GM21515 (cell line): ENCODE data around the gene RABEP1.
A peak's percentile ranks its signal among the peaks of the same experiment; 100 is the strongest.
"Not testable (repeated sequence)": the region's sequence is repeated elsewhere in the genome, so short reads cannot be mapped to it uniquely, and the experiment has no call there.

Experiments used
- ATAC-seq: cut with Tn5 transposase; IDR thresholded peaks from one replicate; pipeline ENCODE4 v1.9.1; 2021; ENCODE audit not compliant: unreplicated experiment

Gene RABEP1

DNA sequence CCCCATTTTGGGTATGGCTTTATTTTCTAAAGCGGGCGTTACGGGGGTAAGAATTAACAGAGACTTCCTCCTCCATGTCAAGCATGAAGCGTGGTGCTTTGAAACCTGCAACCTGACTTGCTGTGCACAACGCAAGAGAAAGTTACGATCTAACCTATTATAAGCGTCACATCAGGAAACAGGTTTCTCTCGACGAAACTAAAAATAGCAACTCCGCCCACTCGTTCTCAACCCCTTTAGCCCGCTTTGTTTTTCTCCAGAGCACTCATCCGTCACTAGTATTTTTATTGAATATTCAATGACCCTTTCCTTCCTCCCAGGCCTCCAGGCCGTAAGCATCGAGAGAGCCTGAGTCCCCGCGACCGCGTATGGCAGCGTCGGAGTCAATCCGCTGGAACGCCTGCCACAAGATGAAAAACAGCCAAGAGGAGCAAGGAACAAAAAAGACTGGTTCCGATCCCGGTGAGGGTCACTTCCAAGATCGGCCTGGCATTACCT, 136.8 kb downstream of the RABEP1 start:
- peak; percentile 36 for ATAC-seq

DNA sequence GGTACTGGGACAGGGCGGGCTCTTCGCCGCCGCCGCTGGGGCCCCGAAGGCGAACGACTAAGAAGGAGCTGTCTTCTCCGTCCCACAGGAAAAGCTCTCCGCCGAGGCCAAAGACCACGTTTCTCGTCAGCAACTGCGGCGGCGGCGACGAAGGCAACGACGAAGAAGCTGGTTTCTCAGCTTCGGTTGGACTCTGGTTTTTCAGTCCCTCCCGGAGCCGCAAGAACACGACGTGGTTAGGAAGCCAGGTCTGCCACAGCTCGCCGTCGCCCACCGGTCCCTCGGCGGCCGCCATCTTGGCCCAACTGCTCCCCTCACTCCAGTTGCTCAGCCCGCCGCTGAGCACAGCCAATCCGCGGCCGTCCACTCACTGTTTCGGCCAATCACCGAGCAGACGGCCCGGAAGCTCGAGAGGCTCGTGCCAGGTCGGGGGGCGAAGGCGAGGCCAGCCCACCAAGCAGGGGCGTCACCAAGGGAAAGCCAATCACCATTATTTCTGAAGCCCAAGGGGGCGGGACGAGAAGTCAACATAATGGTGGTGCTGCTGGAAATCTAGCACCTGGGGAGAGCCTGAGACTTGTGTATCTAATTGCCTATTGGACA, 137.4 kb downstream of the RABEP1 start, which contains the start of gene NUP88:
NUP88 (minus strand) TSS at position 307 of the 603 bp plus-strand sequence; CDS start at position 295, 12 bp downstream.
- peak; percentile 79 for ATAC-seq

DNA sequence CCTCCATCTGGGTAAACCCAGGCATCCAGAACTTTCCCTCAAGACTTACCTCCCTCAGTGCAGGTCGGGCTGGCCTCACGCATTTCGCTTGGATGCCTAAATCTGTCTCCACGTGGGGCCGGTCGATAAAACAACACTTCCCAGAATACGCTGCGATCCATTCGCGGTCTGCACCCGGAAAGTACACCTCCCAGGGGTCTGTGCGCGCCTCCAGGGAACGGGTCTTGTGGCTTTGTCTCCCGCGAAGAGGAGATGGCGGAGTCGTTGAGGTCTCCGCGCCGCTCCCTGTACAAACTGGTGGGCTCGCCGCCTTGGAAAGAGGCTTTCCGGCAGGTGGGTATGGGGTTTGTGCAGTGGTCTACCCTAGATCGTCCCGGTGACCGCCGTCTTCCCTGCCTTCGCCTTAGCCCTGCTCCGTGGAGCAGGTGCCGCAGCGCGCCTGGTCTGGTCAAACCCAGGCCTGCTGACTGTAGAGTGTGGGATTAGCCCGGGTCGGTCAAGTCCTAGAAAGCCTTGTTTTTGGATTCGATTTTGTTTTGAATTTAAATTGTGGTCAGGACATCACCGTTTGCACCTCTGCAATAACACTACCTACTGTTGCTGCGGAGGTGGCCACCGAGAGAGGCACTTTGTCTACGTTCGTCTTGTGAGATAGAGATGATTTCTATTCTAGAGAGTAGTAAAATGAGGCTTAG, 138.0 kb downstream of the RABEP1 start, which contains the start of gene RPAIN:
RPAIN (plus strand) TSS at position 224 of the 695 bp plus-strand sequence; CDS start at position 253, 29 bp downstream.
- ATAC-seq: peak; percentile 48

DNA sequence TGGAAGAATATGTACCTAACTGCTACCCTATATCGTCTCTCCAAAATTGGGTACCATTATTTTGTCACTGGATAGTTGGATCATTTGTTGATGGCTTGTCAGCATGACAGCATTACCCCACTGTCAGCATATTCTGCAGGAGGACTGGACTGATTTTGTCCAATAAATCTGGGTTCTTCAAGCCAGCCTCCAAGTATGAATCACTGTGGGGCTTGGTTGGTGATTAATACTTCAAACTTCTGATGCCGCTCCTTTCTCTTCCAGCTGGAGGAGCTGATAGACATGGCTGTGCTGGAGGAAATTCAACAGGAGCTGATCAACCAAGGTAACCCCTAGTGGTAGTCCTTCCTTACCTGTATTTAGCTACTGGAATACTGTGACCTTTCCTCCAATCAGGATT, 140.4 kb downstream of the RABEP1 start:
- no peak for ATAC-seq

DNA sequence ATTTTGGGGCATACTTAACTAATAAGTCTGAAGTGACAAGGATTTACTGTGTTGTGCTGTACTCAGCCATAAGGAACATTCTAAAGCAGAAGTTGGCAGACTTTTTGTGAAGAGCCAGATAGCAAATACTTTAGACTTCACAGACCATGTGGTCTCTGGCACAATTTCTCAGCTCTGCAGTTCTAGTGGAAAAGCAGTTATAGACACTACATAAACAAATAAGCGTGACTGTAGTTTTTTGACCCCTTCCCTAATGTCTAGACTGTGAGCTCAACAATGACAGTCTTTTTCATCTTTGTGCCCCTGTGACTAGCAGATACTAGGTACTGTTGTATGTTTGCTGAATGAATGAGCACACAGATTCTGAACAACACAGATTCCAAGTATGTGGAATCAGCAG, 142.8 kb downstream of the RABEP1 start:
- no peak for ATAC-seq

DNA sequence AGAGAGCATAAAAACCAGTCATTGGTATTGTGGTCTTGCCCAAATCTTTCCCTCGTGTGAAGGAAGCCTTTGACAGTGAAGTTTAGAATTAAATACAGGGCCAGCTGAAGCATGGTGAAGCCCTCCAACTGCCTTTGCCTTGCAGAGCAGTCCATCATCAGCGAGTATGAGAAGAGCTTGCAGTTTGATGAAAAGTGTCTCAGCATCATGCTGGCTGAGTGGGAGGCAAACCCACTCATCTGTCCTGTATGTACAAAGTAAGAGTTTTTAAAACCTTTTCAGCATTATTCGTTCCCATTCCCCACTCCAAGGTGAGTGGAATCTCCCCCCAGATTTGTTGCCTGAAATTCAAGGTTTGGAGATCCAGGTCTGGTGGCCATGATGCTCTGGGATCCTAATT, 143.7 kb downstream of the RABEP1 start:
- ATAC-seq: no peak

DNA sequence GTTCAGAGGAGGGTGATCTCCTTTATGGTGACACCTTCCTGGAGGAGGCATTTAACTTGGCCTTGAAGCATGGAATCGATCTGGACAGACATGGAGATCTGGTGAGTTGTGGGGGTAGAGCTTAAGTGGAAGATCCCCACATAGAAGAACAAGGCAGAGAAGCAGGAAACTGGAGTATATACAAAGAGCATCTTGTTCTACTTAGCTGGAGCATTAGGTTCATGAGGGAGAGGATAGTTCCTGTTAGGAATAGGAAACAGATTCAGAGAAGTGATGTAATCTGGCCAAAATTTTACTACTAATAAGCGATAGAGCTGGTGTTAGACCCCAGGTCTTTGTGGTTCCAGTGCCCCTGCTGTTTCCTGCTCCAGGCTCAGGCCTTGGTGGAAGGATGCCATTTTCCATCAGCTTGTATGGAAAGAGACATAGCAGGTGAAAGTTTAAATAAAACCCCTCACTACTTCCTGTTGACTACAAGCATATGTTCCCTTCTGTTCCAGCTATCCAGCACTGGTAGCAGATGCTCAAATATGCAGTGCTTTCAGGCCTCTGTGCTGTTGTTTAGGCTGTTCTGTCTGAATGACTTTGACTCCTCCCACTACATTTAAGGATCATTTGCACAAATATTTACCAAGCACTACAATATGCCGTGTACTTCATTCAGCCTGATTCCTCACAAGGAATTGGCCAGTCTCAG, 147.3 kb downstream of the RABEP1 start:
- no peak for ATAC-seq

DNA sequence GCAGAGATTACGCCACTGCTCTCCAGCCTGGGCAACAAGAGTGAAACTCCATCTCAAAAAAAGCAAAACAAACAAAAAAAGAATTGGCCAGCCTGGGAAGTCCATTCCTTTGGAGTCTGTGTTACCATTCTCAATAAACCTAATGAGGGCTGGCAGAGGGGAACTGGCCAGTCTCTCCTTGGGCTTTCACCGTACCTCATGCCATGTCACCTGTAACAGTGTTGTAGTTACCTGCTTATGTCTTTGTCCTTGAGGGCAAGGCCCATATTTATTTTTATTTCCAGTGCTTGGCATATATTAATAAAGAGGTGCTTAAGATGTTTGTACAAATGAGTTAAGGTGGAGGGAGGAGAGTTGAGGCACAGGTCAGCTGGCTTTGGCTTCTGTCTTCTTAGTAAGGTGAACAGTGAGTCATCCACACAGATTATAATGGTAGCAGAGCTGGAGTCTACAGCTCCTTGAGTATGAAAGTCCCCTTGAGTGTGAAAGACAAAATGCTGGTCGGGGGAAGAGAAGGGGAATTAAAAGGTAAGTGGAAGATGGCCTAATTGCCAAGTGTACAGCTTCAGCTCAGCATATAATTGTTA, 148.4 kb downstream of the RABEP1 start:
- ATAC-seq: no peak

DNA sequence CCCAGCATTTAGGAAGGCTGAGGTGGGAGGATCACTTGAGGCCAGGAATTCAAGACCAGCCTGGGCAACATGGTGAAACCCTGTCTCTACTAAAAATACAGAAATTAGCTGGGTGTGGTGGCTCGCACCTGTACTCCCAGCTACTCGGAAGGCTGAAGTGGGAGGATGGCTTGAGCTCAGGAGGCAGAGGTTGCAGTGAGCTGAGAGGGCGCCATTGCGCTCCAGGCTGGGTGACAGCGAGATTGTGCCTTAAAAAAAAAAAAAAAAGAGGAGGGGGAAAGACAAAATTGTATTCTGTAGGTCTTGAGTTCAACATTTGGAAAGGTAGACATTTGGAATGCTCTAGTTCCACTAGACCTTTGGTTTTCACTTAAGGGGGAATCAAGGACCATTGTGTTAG, 149.2 kb downstream of the RABEP1 start:
- not testable (repeated sequence) for ATAC-seq

DNA sequence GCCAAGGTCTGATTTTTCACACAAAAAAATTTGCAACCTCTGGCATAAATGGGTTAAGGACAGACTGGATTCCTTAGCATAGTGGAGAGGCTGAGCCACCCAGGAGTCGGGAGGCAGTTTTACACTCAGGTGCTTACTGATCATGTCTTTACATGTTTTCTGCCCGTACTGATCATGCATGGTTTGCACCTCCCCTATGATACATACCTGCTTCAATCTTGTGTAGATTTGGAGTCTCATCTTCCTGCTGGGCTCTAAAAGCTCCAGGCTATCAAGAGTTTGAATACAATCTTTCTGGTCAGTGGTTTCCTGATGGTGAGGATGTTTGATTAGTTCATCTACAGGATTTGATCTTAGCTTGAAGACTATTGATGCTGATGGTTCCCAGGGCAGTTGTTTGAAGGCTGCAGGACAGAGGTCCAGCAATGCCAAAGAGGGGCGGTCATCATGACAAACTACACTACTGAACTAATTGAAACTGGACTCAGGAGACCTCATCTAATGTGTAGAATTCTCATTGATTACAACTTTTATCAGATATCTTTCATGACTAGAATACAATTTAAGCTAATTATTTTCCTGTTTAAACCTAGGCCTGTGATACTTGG, 150.0 kb downstream of the RABEP1 start:
- ATAC-seq: no peak

DNA sequence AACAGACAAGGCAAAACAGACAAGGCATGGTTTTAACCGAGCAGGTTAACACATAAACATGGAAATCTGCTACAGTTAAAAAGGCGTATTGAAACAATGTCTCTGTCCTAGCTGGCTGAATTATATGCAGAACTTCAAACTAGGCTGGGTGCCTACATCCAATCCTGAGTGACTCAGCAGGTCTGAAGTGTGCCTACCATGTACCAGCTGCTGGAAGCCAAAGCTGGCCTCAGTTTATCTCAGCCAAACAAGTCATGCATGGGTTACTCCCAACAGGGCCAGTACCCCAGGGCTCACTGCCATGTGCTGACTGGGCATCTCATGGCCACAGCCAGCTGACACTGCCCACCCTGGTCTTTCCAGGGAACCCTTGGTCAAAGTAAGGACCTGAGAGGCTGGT, 152.9 kb downstream of the RABEP1 start:
- ATAC-seq: no peak
